Measurements from ENCODE around the gene GUCY1A2. TPM values are rescaled to one million over a fixed set of nuclear protein-coding genes. Genes with fewer than 3 reads are reported as not detected.

Gene GUCY1A2
- total RNA-seq, 1 experiment from 2014 or later = not detected

DNA sequence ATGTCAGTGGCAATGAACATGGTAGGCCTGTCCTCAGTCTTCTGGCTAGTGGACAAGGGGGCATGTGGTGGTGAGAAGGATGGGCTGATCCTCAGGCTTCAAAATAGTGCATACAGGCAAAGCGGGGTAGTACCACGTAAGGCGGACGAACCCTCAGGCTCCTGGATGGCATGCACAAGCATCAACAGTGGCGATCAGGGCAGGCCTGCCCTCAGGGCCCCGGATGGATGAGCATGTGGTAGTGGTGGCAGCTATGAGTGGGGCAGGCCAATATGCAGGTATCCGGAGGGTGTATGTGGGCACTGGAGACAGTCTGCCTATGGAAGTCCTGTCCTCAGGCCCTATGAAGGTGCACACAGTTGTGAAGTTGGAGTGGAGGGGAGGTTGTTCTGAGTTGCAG lies 163.8 kb downstream of the GUCY1A2 start:
- ChIA-PET CTCF (no interaction called here), POLR2A (ENCODE audit: unreplicated experiment) (no interaction called here)
- Histone ChIP-seq H4K20me1 (ENCODE audit: low read length) (no peaks in the 10 kb centered on the region), H3K4me1 (ENCODE audit: insufficient read depth, low read length) (no peaks in the 10 kb centered on the region), H3K9ac (ENCODE audit: low read length) (no peak overlapping the region), H3K4me2 (ENCODE audit: low read length) (no peak overlapping the region), H3K9me3 (ENCODE audit: low read length) (0 out of 2 replicates have a peak, but pooled peaks cover 3% of the 10 kb centered on the region), H3K9me2 (replicated peaks; ENCODE audit: low read length) (no peaks in the 10 kb centered on the region), H3F3A (ENCODE audit: low read length, unreplicated experiment) (no peaks in the 10 kb centered on the region), H3K79me2 (ENCODE audit: low read length) (no peaks in the 10 kb centered on the region), H2AFZ (ENCODE audit: low read length) (no peak overlapping the region), H3K36me3 (ENCODE audit: low read depth, low read length) (no peaks in the 10 kb centered on the region), H3K4me3 (ENCODE audit: low read length) (no peak overlapping the region), H3K27ac (ENCODE audit: low read length) (no peak overlapping the region), H3K27me3 (ENCODE audit: low read length) (no peaks in the 10 kb centered on the region; the same call in 1 of the 2 replicates)
- TF ChIP-seq, protein P1, sequence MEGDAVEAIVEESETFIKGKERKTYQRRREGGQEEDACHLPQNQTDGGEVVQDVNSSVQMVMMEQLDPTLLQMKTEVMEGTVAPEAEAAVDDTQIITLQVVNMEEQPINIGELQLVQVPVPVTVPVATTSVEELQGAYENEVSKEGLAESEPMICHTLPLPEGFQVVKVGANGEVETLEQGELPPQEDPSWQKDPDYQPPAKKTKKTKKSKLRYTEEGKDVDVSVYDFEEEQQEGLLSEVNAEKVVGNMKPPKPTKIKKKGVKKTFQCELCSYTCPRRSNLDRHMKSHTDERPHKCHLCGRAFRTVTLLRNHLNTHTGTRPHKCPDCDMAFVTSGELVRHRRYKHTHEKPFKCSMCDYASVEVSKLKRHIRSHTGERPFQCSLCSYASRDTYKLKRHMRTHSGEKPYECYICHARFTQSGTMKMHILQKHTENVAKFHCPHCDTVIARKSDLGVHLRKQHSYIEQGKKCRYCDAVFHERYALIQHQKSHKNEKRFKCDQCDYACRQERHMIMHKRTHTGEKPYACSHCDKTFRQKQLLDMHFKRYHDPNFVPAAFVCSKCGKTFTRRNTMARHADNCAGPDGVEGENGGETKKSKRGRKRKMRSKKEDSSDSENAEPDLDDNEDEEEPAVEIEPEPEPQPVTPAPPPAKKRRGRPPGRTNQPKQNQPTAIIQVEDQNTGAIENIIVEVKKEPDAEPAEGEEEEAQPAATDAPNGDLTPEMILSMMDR (conservative IDR thresholded peaks at IDR 0.05; ENCODE audit: low read depth, low read length) = no peak
- no peak for TF ChIP-seq EZH2phosphoT487 (IDR thresholded peaks at IDR 0.05; ENCODE audit: borderline replicate concordance, low read length)
- TF ChIP-seq EZH2 (IDR thresholded peaks at IDR 0.05; ENCODE audit: low read length, unreplicated experiment) = no peak
- intact Hi-C loops (cut with micrococcal nuclease) = no loop called here
- DNase-seq (no peak), ATAC-seq (no peak)
- no TSS peak for BruUV-seq (replicated peaks)

GRCh38 chr11:106853850-106854401 lies 164.3 kb downstream of the GUCY1A2 start:
- Histone ChIP-seq H3K27me3 (ENCODE audit: low read length) (no peaks in the 10 kb centered on the region; the same call in 1 of the 2 replicates), H3K79me2 (ENCODE audit: low read length) (no peaks in the 10 kb centered on the region), H3F3A (ENCODE audit: low read length, unreplicated experiment) (no peaks in the 10 kb centered on the region), H4K20me1 (ENCODE audit: low read length) (no peaks in the 10 kb centered on the region), H3K4me3 (ENCODE audit: low read length) (no peak overlapping the region), H3K27ac (ENCODE audit: low read length) (no peak overlapping the region), H3K9ac (ENCODE audit: low read length) (no peak overlapping the region), H3K36me3 (ENCODE audit: low read depth, low read length) (no peaks in the 10 kb centered on the region), H3K9me2 (replicated peaks; ENCODE audit: low read length) (no peaks in the 10 kb centered on the region), H2AFZ (ENCODE audit: low read length) (no peak overlapping the region), H3K9me3 (ENCODE audit: low read length) (0 out of 2 replicates have a peak, but pooled peaks cover 3% of the 10 kb centered on the region), H3K4me1 (ENCODE audit: insufficient read depth, low read length) (no peaks in the 10 kb centered on the region), H3K4me2 (ENCODE audit: low read length) (no peak overlapping the region)
- BruUV-seq (replicated peaks) = no TSS peak
- ChIA-PET CTCF (no interaction called here), POLR2A (ENCODE audit: unreplicated experiment) (no interaction called here)
- no peak for ATAC-seq
- TF ChIP-seq EZH2 (IDR thresholded peaks at IDR 0.05; ENCODE audit: low read length, unreplicated experiment) (no peak), EZH2phosphoT487 (IDR thresholded peaks at IDR 0.05; ENCODE audit: borderline replicate concordance, low read length) (no peak)
- TF ChIP-seq, protein P1 (conservative IDR thresholded peaks at IDR 0.05; ENCODE audit: low read depth, low read length) = no peak
- DNase-seq = no peak
- intact Hi-C loops (cut with micrococcal nuclease) = no loop called here

- ChIA-PET CTCF (no interaction called here), POLR2A (ENCODE audit: unreplicated experiment) (no interaction called here)
- no peak for DNase-seq
- no peak overlapping the region for H2AFZ ChIP-seq (ENCODE audit: low read length)
- no peaks in the 10 kb centered on the region for H3F3A ChIP-seq (ENCODE audit: low read length, unreplicated experiment)
- no peak for ATAC-seq
- no peak overlapping the region for H3K9ac ChIP-seq (ENCODE audit: low read length)
- intact Hi-C loops (cut with micrococcal nuclease) = no loop called here
- H3K79me2 ChIP-seq (ENCODE audit: low read length) = no peaks in the 10 kb centered on the region
- H3K36me3 ChIP-seq (ENCODE audit: low read depth, low read length) = no peaks in the 10 kb centered on the region
- no peak for TF ChIP-seq EZH2phosphoT487 (IDR thresholded peaks at IDR 0.05; ENCODE audit: borderline replicate concordance, low read length)
- TF ChIP-seq EZH2 (IDR thresholded peaks at IDR 0.05; ENCODE audit: low read length, unreplicated experiment) = no peak
- TF ChIP-seq, protein P1 (conservative IDR thresholded peaks at IDR 0.05; ENCODE audit: low read depth, low read length) = no peak
- H3K27me3 ChIP-seq (ENCODE audit: low read length) = no peaks in the 10 kb centered on the region; the same call in 1 of the 2 replicates
- H3K4me3 ChIP-seq (ENCODE audit: low read length) = no peak overlapping the region
- no peak overlapping the region for H3K27ac ChIP-seq (ENCODE audit: low read length)
- no peak overlapping the region for H3K4me2 ChIP-seq (ENCODE audit: low read length)
- no peaks in the 10 kb centered on the region for H3K9me2 ChIP-seq (replicated peaks; ENCODE audit: low read length)
- no peaks in the 10 kb centered on the region for H4K20me1 ChIP-seq (ENCODE audit: low read length)
- H3K4me1 ChIP-seq (ENCODE audit: insufficient read depth, low read length) = no peaks in the 10 kb centered on the region
- 0 out of 2 replicates have a peak, but pooled peaks cover 3% of the 10 kb centered on the region for H3K9me3 ChIP-seq (ENCODE audit: low read length)
- BruUV-seq (replicated peaks) = no TSS peak
These were observed 165.5 kb downstream of the GUCY1A2 start for GRCh38 chr11:106852779-106853178.
